Hematopoietic multipotent progenitor cell treated with erythropoietin and hydrocortisone succinate and interleukin-3 and kit ligand, for 6 days (in vitro differentiated cells): ENCODE results near the gene NLRP3.
"Not testable (repeated sequence)": the region's sequence is repeated elsewhere in the genome, so short reads cannot be mapped to it uniquely, and the experiment has no call there.

Experiments used
- DNase-seq: peaks from one replicate; pipeline ENCODE4 v3.0.0-alpha.2; 2015

Gene NLRP3

GRCh38 chr1:247474367-247474766 lies 58.4 kb downstream of the NLRP3 start:
- no peak for DNase-seq

- DNase-seq, result no peak
Measured at GRCh38 chr1:247475793-247476192, 59.8 kb downstream of the NLRP3 start.

GRCh38 chr1:247476328-247477058 lies 60.5 kb downstream of the NLRP3 start:
- DNase-seq, result not testable (repeated sequence)

- no peak for DNase-seq
Measured at GRCh38 chr1:247482747-247483146, 66.8 kb downstream of the NLRP3 start.

- peak; percentile 77 for DNase-seq
Measured at GRCh38 chr1:247487057-247487456, 71.1 kb downstream of the NLRP3 start.

- DNase-seq, result no peak
Measured at GRCh38 chr1:247491328-247491727, 75.4 kb downstream of the NLRP3 start.

GRCh38 chr1:247493106-247493505 lies 77.1 kb downstream of the NLRP3 start:
- peak; percentile 23 for DNase-seq

GRCh38 chr1:247494767-247495166 lies 78.8 kb downstream of the NLRP3 start:
- DNase-seq, result peak; percentile 84

GRCh38 chr1:247496581-247497285 lies 80.8 kb downstream of the NLRP3 start:
- no peak for DNase-seq
